ENCODE data around the gene TCHH.
"Not testable (repeated sequence)": the region's sequence is repeated elsewhere in the genome, so short reads cannot be mapped to it uniquely, and the experiment has no call there.

The TCHH gene, protein sequence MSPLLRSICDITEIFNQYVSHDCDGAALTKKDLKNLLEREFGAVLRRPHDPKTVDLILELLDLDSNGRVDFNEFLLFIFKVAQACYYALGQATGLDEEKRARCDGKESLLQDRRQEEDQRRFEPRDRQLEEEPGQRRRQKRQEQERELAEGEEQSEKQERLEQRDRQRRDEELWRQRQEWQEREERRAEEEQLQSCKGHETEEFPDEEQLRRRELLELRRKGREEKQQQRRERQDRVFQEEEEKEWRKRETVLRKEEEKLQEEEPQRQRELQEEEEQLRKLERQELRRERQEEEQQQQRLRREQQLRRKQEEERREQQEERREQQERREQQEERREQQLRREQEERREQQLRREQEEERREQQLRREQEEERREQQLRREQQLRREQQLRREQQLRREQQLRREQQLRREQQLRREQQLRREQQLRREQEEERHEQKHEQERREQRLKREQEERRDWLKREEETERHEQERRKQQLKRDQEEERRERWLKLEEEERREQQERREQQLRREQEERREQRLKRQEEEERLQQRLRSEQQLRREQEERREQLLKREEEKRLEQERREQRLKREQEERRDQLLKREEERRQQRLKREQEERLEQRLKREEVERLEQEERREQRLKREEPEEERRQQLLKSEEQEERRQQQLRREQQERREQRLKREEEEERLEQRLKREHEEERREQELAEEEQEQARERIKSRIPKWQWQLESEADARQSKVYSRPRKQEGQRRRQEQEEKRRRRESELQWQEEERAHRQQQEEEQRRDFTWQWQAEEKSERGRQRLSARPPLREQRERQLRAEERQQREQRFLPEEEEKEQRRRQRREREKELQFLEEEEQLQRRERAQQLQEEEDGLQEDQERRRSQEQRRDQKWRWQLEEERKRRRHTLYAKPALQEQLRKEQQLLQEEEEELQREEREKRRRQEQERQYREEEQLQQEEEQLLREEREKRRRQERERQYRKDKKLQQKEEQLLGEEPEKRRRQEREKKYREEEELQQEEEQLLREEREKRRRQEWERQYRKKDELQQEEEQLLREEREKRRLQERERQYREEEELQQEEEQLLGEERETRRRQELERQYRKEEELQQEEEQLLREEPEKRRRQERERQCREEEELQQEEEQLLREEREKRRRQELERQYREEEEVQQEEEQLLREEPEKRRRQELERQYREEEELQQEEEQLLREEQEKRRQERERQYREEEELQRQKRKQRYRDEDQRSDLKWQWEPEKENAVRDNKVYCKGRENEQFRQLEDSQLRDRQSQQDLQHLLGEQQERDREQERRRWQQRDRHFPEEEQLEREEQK (N-terminal part only)

DNA sequence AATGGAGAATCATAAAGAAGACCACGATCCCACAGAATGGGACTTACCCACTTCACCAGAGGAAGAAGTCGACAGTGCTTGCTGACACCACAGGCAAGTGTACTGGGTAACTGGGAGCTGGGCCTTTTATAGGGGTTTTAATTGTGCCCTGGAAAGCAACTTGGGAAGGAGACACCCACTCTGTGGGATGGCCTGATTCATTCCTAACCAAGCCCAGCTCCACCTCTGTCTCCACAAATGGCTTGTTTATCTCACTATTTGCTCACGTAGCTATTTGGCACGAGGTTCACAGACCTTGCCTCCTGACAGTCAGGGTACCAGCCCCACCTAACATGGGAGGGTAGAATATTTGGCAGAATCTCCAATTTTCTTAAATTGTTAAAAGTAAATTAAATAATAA is at the start of gene TCHH:
Gene TCHH (minus strand): TSS at position 101 of the 400 bp plus-strand sequence. CDS start 1,364 bp downstream, outside the sequence.
- no peak for DNase-seq

DNA sequence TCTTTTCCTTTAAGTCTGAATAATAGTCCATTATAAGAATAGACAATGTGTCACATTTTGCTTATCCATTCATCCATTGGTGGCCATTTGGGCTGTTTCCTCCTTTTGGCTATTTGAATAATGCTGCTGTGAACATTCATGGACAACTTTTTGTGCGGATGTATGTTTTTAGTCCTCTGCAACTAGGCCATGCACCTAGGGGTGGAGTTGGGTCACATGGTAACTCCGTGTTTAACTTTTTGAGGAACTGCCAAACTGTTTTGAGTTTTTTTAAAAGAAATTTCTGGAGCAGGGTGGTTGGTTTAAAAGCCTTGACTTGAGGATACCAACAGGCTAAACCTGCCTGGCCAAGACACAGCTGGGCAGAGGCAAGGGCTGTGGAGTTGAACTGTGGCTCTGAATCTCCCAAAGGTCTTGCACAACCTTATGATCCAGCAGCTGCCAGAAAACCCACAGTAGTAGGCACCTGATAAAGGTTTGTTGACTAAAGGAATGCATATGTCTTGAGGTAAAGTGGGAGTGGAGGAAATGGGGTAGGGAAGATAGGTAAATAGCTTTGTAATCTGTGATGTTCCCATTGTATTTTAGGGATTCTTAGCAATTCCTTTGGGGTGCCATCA is 49.4 kb upstream of the TCHH start:
- DNase-seq, result no peak

DNA sequence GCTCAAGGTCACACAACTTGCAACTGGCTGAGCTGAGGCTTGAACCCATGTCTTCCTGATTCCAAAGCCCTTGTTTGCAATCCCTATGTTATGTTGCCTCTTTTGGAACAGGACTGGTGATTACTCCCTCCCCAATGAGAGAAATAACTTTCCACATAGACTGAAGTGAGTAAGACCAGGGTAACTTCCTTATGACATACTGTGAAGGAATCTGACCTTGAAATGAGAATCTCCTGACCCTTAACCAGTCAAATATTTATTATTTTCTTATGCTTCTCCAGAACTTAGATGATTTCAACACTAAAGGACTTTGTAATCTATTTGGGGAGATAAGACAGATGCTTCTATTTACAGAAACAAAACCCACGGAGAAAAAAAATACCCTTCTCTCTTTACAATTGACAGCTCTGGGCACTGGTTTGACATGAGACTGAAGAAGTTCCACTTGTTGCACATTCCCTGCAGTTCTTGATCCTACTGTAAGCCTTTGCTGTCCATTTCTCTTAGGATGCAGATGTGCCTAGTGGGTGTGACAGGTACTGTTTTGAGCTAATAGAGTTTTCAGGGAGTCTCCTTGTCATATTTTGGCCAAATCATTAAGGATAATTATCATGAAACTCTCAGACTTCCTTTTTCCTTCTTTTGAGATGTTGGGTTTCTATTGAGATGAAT is 47.7 kb upstream of the TCHH start:
- no peak for DNase-seq

DNA sequence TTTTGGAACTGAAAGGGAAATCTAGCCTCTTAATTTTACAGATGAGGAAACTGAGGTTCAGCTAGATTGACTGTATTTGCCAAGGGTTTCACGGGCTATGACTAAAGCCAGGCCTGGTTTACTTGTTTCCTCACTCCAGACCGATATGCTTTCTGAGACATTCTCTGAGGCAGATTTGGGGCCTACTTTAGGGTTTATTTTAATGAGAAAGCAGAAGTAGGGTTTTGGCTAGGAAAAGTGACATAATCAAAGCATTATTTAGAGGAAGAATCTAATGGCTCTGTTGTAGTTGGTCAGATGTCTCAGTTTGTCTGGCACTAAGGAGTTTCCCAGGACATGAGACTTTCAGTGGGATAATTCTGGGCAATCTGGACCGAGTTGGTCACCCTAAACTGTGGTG is 45.3 kb upstream of the TCHH start:
- DNase-seq, result no peak

DNA sequence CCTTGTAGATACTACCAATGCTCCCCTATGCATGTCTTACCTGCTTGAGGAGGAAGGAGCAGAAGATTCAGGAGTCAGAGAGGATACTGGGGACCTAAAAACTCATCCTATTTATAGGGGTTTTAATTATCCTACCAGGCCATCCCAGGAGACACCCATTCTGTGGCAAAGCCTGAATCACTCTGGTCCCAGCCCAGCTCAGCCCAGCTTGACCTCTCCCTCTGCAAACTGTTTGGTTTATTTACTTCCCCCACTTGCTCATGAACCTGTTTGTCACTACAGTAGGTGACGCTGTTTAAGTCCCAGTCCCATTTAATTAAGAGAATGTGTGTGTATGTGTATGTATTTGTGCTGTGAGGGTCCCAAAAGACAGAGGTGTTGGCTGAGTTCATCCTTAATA is 43.9 kb upstream of the TCHH start, which contains the start of gene RPTN:
Gene RPTN (minus strand): TSS at position 85 of the 400 bp plus-strand sequence. CDS start 1,339 bp downstream, outside the sequence.
- no peak for DNase-seq

DNA sequence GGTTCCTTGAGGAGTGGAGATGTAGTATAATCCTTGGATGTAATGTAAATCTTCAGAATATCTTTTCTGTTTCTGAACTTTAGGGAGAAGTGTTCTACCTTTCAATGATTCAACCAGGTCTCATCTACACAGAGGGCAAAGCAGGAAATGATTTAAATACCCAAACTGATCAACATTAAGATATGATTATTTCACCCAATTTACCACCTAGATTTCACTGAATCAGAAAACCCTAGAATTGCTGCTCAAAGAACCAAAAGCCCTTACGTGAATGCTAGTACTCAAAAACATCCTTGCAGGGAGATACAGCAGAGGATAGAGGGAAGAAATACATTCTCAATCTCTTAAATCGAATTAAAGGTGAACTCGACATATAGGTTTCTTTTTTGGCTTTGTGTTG is 38.8 kb upstream of the TCHH start:
- DNase-seq, result no peak

DNA sequence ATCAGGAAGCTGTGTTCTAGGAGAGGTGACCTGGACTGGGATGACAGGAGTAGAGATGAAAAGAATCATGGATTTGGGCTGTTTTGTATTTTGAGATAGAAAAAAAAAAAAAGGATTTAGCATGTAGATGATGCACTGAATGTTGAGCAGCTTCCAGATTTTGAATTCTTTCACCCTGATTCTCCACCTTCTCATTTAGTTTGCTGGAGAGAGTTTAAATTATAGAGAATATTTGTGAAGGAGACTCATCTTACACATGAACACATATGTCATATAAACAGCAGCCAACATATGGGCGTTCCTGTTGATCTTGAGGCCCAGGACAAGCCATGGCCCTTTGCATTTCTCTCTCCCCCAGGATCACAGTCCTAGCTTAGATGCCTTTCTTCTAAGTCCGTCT is 36.4 kb upstream of the TCHH start:
- DNase-seq, result no peak

DNA sequence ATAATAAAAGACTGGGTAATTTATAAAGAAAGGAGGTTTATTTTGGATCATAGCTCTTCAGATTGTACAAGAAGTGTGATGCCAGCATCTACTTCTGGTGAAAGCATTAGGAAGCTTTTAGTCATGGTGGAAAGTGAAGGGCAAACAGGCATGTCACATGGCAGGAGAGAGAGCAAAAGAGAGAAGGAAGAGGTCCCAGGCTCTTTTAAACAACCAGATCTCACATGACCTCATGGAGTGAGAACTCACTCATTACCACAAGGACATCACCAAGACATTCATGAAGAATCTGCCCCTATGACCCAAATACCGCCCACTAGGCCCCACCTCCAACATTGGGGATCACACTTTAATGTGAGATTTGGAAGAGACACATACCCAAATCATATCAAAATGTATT is 33.7 kb upstream of the TCHH start:
- no peak for DNase-seq

DNA sequence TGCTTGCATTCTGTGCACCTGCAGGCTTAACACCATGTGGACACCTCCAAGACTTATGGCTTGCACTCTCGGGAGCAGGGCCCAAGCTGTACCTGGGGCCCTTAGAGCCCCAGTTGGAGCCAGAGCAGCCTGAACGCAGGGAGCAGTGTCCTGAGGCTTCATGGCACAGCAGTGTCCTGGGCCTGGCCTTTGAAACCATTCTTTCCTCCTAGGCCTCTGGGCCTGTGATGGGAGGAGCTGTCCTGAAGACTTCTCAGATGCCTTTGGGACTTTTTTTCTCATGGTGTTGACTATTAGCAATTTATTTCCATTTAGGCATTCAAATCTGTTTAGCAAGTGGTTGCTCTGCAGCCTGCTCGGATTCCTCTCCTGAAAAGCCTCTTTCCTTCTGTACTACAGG is 32.8 kb upstream of the TCHH start:
- DNase-seq, result no peak

DNA sequence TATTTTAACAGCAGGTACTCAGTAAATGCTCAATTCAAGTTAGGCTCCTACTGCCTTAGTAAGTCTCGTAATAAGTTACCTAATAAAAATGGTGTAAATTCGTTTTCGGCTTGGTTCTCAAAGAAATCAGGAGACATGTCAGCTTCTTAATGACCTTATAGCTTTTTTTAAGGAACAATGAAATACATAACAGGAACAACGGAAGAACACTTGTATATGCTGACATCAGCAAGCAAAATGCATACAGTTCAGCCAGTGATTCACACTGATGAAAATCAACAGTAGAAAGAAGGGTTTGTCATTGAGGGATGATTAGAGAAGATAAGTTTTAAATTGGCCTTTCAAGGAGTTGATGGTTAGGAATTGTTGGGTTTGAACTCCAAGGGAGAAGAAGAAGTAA is 30.5 kb upstream of the TCHH start:
- DNase-seq, result no peak

DNA sequence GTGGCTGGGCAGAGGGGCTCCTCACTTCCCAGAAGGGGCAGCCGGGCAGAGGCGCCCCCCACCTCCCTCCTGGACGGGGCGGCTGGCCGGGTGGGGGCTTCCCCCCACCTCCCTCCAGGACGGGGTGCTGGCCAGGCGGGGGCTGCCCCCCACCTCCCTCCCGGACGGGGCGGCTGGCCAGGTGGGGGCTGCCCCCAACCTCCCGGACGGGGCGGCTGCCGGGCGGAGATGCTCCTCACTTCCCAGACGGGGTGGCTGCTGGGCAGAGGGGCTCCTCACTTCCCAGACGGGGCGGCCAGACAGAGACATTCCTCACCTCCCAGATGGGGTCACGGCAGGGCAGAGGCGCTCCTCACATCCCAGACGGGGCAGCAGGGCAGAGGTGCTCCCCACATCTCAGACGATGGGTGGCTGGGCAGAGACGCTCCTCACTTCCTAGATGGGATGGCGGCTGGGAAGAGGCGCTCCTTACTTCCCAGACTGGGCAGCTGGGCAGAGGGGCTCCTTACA is 29.5 kb upstream of the TCHH start:
- DNase-seq, result not testable (repeated sequence)

DNA sequence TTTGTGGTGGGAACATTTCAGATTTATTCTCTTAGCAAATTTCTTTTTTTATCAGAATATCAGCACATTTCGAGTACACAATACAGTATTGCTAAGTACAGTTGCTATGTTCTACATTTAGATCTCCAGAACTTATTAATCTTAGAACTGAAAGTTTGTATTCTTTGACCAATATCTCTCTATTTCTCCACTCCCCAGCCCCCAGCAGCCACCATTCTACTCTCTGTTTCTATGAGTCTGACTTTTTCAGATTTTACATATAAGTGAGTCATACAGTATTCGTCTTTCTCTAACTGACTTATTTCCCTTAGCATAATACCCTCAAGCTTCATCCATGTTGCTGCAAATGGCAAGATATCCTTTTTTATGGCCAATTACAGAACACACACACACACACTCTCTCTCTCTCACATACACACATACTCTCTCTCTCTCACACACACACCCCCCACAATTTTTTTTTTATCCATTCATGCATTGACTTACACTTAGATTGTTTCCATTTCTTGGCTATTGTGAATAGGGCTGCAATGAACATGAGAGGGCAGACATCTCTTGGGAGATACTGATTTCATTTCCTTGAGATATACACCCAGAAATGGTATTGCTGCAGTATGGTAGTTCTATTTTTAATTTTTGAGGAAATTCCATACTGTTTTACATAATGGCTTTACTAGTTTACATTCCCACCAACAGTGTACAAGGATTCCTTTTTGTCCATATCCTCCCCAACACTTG is 28.1 kb upstream of the TCHH start:
- no peak for DNase-seq

DNA sequence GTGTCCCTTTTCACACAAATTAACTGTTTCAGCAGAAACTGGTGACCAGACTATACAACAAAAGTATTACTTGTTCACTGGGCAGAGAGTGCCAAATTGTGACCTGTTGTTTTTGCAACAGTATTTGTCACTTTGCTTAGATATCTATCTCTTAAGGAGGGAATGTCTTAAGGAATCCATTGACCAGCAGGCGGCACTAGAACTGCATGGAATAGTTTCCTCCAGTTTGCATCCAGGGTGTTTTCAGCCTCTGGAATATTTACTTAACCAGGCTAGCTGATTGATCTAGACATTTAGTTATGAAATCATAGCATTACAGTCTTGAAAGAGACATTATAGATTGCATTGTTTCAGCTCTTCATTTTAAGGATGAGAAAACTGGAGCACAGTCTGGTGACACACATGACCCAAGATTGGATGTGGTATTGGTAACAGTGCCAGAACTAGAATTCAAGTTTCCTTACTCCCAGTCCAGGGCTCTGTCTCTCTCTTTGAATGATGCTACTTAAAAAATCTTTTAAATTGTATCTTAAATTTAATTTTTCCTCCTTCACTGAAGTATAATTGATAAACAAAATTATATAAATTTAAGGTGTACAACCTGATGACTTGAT is 26.8 kb upstream of the TCHH start:
- DNase-seq, result peak in 1 of 2 donors; percentile 3

DNA sequence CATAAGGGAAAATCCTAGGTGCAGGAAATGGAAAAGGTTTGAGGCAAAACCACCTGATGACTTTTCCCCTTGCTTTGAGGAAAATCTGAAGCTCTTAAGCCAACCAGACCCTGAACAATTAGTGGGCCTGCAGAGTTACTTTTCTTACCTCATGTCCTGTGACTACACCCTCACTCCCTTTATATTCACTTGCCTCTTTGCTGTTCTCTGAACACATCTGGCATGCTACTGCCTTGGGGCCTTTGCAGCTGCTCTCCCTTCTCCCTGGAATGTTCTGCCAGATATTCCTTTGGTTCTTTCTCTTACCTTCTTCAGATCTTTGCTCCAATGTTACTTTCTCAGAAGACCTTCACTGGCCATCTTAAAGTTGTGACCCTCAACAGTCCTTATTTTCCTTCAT is 22.0 kb upstream of the TCHH start:
- no peak for DNase-seq

DNA sequence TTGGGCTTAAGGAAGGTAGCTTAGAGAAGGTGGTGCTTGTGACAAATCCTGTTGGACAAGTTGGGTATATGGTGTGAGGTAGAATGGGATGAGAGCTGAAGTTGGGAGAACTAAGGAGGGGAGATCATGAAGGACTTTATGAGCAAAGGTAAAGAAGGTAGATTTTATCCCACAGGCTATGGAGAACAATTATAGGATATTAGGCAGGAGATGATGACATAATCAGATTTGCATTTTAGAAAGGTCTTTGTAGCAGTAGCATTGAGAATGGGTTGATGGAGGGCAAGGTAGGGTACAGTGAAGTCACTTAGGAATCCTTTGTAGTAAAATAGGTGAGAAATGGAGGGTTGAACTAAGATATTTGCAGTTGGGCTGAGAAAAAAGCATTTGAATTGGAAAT is 14.9 kb upstream of the TCHH start:
- DNase-seq, result no peak

DNA sequence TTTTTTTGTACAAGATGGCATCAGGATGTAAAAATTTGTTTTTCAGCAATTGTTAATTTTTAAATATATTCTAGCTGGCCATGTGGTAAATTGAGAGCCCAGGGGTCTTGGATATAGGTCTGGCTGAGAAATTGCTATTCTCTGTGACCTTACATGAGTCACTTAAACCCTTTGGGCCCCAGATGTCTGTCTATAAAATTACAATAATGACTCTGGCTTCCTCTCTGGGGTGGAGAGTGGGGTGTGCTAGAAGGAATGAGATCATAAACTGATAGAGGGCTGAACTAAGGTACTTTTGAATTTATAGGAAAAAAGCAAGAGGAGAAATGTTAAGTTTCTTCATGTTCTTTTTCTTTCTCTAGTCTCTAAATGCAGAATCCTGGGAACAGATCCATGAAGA is 12.4 kb upstream of the TCHH start:
- no peak for DNase-seq

DNA sequence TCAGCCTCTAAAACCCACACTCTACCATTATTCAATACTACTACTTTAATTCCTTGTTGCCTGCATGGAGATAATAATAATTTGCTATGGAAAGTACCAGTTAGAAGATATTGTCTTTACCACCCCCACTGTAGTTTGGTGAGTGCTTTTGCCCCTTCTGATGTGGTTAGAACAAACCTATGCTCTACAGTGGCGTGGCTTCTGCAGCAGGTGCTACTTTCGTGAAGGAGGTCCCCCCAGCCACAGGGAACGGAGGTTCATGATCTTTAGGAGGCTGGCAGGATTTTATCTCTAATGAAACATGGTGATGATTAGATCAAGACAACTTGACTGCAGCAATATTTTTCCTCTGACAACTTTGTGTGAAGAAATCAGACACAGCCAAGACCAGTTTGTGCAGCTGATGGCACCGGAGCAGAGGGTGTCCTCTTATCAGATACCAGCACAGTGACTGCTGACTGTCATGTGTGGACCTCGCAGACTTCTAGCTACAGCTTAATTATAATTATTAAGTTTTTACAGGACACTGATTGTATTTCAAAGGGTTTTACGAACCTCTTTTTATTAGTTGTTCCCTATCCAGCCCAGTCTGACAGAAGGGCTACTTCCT is 10.7 kb upstream of the TCHH start:
- DNase-seq, result no peak

DNA sequence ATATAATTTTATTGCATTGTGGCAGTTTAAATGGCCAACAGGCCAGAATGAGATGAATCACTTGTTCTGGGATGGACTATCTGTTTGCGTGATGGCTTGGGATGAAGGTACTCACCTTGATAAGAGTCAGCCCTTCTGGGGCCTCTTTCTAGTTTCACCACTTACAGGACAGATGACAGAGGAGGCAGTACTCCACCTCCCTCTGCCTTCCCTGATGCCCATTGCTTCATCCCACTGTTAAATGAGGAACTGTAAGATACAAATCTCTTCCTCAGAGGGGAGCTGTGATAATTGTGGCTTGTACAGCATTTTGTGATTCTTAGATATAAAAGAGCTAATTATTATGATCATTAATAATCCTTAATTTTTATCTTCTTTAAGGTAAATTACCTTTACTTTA is 3.7 kb upstream of the TCHH start:
- no peak for DNase-seq

DNA sequence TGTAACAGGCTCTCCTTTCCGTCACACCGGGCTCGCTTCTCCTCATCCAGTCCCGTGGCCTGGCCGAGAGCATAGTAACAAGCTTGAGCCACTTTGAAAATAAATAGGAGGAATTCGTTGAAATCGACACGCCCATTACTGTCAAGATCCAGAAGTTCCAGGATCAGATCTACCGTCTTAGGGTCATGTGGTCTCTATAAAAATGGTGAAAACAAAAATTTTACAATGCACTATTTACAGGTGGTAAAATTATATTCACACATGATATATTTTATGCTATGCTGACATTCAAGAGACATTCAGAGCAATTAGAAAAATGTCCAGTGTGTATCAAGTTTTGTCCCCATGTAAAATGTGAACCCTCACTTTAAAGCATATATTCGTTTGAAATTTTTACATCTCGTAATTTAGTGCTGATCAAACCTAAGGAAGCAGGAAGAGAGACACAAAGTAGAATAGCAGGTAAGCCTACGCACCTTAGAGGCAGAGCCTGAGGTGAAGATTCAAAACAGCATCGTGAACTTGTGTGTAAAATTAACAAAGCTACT is 2.3 kb downstream of the TCHH start:
- DNase-seq, result no peak
